ENCODE results near the gene IFI35.

- TF ChIP-seq, protein P1, sequence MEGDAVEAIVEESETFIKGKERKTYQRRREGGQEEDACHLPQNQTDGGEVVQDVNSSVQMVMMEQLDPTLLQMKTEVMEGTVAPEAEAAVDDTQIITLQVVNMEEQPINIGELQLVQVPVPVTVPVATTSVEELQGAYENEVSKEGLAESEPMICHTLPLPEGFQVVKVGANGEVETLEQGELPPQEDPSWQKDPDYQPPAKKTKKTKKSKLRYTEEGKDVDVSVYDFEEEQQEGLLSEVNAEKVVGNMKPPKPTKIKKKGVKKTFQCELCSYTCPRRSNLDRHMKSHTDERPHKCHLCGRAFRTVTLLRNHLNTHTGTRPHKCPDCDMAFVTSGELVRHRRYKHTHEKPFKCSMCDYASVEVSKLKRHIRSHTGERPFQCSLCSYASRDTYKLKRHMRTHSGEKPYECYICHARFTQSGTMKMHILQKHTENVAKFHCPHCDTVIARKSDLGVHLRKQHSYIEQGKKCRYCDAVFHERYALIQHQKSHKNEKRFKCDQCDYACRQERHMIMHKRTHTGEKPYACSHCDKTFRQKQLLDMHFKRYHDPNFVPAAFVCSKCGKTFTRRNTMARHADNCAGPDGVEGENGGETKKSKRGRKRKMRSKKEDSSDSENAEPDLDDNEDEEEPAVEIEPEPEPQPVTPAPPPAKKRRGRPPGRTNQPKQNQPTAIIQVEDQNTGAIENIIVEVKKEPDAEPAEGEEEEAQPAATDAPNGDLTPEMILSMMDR (IDR thresholded peaks at IDR 0.05), result no peak
- TF ChIP-seq POLR2AphosphoS5 (IDR thresholded peaks at IDR 0.05) (no peak), POLR2A (IDR thresholded peaks at IDR 0.05) (no peak)
These were observed 37.4 kb downstream of the IFI35 start for GRCh38 chr17:43044024-43044423.

Measured in upper lobe of left lung (tissue), 4 donors.